HG02943 (cell line): ENCODE data around the gene MRTFA.
"Not testable (repeated sequence)": the region's sequence is repeated elsewhere in the genome, so short reads cannot be mapped to it uniquely, and the experiment has no call there.

ENCODE experiments used
- ATAC-seq: cut with Tn5 transposase; IDR thresholded peaks from one replicate; pipeline ENCODE4 v1.9.1; 2021; ENCODE audit warnings: mild to moderate bottlenecking, low read depth, moderate library complexity; ENCODE audit not compliant: unreplicated experiment

Gene MRTFA

DNA sequence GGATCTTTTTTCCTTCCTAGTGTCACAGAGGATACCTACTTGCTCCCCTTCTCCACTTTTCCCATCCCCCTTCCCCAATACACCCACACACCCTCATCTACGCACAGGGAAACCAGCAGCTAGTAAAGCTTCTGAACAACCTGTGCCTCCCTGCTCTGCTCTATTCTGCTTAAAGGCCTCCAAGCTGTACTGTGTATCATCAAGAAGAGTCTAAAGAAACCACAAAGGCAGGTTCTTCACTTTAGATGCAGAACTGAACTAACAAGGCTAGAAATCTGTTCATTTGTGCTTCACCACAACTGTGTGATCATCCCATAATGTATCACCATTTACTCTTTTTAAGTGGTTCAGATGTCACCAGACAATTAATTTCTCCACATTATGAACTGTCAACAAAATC, 133.6 kb downstream of the MRTFA start:
- no peak for ATAC-seq

DNA sequence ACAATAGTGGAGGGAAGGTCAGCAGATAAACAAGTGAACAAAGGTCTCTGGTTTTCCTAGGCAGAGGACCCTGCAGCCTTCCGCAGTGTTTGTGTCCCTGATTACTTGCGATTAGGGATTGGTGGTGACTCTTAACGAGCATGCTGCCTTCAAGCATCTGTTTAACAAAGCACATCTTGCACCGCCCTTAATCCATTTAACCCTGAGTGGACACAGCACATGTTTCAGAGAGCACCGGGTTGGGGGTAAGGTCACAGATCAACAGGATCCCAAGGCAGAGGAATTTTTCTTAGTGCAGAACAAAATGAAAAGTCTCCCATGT, 136.1 kb downstream of the MRTFA start:
- ATAC-seq: not testable (repeated sequence)

DNA sequence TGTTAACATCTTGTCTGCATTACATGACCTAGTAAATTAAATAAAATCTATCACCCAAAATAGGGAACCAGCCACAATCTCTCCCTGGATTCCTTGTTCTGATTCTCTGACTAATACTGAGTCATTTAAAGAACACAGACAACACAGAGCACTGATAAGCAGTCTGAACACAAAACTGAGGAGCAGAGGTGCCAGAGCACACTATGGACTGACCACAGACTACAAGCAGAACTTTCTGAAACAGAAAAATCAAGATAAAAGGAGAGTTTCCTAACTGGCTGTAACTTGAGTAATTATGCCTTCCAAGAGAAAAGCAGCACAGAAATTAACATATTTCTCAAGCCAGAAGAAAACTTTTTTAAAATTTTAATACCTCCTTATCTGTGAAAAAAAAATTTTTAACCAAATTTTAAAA, 137.3 kb downstream of the MRTFA start:
- no peak for ATAC-seq

DNA sequence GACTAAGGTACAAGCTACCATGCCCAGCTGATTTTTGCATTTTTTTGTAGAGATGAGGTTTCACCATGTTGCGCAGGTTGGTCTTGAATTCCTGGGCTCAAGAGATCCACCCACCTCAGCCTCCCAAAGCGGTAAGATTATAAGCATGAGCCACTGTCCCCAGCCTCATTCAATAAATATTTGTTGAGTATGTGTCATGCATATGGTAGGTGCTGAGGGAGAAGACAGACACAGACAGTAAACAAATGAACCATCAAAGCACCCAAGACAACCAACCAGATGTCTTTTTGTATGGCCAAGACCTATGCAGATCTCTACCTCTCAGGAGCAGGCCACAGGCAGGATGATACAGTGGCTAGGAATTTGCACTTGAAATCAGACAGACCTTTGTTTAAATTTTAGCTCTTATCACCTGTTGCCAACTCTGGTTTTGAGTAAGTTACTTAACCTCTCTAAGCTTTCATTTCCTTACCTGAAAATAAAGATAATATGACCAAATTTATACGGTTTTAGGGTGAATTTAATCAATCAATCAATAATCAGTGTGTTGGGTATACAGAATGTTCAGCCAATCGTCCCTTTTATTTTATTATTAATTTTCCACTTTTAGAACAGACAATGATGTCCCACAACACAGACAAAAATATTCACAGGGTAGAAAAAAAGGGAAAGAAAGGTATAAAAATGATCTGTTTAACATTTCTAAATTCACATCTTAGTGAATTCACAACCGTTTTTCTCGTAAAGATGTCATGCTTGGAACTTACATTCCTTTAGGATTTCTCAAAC, 137.9 kb downstream of the MRTFA start:
- ATAC-seq: no peak

DNA sequence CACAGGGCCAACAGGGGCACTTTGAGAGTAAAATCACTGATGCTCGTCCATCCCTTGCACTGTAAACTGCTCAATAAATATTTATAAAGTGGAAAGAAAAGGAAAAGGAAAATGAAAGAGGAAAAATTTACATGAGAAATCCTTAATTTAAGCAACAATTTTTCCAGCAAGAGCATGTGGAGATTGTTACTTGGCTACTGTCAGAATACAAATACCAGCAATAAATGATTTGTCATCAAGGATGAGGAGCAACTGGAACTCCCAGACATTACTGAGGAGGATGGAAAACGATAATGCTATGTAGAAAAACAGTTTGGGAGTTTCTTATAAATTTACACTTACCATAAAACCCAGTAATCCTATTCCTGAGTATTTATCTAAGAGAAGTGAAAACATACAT, 143.1 kb downstream of the MRTFA start:
- ATAC-seq: no peak

DNA sequence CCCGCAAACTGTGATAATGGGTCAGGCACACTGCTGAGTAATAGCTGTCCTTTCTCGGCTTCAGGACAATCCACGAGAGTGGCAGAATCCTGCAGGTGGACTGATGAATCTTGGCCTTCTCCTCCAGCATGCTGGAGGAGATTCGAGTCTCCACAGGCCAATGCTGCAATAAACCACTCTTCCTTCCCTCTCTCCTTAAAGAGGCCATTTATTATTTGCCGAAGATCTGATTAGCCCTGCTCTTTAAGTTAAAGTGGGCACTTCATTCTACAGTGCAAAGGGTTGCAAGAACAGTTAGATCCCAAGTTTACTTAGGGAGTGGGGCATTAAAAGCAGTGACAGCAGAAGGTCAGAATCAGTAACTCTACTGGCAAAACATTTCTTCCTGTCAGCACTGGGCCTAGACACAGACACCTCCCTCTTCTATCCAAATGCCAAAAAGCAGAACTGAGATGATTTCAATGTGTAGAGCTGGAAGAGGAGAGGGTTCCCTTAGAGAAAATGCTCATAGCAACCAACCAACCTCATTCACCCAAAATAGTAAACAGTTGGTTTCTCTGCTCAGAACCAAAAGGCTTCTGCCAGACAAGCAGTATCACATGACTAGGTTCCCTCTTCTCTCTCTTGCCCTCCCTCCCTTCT, 144.4 kb downstream of the MRTFA start:
- ATAC-seq: peak; percentile 87

DNA sequence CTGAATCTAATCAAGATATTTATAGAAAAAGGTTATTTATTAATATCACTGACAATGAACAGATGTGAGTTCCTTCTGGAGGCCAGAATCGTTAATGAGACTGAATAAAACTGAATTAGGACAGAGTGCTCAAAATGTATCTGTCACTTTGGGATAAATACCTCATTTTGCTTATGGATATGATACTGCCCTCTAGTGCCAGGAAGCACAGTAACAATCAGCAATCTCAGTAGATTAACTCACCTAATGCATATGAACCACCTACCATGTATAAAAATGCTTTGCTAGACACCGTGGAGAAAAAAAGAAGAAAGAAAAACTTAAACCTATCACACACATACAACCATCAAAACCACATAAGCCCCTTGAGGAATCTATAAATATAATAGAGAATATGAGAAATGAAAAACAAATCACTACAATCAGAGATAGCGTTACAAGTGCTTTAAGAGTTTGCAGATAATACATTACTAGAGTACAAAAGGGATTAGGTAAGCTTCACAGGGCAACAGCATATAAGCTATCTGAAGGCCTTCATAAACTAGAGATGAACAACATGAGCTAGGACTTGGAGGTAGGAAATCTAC, 148.8 kb downstream of the MRTFA start:
- ATAC-seq: no peak

DNA sequence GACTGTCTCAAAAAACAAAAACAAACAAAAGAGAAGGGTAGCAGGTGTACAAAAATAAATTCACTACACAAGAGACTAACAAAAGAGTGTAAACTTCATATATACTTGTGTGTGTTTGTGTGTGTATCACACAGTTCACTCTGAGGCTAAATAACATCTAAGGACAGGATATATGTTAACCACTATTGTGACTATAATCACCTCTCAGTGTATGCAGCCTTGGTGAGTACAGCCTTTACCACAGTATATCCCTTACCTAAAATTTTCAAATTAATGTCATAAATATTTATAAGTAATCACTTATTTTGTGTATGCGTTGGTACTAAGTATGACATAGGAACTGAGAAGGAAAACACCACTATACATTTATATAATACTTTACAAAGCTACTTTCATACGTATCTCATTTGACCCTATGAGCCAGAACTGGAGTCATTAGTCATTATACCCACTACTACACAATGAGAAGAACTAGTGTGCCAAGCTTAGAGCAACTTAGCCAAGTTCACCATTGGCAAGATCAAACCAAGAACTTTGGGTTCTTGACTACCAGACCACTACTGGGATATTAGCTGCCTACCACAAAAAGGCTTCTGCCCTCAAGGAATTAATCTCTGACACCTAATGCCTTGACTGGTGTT, 149.4 kb downstream of the MRTFA start:
- ATAC-seq: no peak

DNA sequence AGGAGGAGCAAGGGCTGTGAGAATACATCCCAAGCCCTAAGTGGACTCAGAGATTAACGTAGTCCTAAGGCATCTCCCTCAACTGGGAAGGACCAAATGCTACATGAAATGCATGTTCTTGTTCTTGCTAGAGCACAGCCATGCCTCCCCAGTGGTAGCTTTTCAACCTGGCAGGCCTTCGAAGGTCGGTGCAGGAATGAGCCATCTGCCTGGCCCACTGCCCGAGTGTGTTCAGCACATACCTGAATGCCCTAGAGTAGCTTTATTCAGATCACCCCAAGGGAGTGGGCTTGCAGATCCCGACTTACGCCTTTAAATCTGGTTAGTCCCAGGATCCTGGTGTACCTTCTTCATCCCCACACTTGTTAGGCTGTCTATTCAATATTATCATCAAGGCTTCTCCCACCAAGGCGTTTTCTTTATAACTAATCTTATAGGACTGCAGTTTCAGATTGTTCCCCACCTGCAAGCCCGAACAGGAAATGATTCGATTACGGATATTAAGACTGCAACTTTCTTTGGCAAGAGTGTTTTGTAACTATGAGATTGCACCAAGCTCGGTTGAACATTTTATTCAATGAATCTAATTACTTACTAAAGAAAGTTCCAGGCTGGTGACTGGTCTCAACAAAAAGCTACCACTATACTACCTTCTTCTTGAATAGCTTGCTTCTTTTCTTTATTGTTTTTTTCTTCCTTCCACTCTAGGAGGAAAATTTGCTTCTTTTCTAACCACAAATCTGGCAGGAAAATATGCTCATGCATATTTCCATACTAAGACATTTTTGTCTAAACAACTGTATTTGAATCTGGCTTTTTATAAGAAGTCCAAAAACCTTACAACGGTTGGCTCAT, 150.5 kb downstream of the MRTFA start:
- ATAC-seq: no peak

DNA sequence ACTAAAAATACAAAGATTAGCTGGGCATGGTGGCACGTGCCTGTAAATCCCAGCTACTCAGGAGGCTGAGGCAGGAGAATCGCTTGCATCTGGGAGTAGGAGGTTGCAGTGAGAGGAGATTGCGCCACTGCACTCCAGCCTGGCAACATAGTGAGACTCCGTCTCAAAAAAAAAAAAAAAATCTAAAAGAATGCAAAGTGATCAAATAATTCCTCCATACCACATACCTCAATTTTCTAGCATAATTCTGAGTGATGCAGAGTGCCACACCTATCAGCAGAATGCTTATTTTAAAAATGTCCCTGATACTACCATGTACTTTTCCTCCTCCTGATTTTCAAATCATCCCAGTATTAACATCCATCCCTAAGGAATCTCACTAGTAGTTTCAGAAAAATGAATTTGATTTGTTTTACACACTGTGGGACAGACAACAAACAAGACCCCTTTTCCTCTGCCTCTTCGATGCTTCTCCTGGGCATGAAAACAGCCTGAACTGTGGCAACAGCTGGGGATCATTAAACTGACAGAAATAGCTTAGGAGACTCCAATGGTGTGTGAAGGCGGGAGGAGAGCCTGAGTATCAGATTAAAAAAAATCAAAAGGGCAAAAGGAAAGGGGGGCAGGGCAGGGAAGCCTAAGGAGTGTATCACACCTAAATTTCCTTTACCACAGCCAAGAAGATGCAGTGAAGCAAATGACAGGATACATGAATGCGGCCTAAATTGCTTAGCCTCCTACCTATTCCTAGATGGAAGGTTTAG, 151.4 kb downstream of the MRTFA start:
- no peak for ATAC-seq

DNA sequence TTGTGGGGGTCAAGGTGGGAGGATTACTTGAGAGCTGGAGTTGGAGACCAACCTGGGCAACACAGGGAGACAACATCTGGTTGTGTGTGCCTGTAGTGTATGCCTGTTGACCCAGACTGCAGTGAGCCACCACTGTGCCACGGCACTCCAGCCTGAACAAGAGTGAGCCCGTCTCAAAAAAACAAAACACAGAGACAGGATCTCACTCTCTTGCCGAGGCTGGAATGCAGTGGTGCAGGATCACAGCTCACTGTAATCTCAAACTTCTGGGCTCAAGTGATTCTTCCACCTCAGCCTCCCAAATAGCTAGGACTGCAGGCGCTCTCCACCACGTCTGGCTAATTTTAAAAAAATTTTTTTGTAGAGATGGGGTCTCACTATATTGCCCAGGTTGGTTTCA, 153.6 kb downstream of the MRTFA start:
- ATAC-seq: no peak

DNA sequence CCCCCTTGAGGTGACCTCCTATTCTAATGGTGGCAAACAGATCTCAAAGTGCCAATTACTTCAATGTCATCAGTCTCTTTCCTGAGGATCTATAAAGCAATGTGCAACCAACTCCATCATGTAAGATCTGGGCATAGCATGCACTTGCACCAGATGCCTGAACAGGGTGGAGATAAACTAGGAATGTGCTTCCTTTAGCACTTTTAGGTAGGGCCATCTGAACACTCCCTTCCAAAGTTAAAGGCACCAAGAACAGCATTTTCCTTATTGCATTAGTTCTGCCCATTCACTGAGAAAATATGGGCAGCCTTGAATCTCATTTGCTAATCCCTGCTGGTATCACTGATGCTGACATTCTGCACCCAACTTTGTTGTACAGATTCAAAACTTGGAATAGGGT, 154.1 kb downstream of the MRTFA start:
- ATAC-seq: no peak

DNA sequence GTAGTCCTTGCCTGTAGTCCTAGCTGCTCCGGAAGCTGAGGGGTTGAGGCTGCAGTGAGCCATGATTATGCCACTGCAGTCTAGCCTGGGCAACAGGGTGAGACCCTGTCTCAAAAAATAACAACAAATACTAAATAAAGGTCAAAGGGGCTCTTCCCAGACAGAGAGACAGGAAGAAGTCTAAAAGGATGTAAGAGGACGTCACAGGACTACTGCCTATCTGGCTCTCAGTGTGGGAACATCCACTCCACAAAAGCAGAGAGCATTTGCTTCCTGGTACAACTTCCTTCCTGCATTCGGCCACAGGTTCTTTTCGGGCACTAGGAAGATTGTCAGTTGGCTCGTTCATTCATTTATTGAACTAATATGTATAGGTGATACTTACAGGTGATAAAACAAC, 155.5 kb downstream of the MRTFA start:
- no peak for ATAC-seq

DNA sequence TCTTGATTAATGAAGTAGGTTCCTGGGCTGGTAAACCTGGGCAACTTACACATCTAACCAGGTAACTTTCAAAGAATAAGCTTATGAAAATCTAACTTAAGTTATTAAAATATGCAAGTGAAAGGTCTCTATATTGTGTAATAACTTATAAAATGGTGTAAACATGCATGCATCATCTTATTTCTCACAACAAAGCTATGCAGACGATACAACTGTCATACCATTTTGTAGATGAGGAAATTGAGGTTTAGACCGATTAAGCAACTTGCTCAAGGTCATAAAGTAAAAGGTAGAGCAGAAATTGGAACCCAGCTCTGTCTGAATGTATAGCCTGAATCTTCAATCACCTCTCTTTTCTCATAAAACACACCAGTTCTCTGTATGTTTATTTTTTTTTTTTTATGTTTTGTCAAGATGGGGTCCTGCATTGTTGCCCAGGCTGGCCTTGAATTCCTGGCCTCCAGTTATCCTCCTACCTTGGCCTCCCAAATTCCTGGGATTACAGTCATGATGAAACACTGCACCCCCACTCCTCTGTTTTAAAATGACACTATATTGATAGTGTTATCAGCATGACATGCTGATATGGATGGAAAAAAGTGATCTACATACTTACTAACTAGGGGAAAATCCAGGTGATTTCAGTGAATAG, 156.5 kb downstream of the MRTFA start:
- ATAC-seq: no peak

DNA sequence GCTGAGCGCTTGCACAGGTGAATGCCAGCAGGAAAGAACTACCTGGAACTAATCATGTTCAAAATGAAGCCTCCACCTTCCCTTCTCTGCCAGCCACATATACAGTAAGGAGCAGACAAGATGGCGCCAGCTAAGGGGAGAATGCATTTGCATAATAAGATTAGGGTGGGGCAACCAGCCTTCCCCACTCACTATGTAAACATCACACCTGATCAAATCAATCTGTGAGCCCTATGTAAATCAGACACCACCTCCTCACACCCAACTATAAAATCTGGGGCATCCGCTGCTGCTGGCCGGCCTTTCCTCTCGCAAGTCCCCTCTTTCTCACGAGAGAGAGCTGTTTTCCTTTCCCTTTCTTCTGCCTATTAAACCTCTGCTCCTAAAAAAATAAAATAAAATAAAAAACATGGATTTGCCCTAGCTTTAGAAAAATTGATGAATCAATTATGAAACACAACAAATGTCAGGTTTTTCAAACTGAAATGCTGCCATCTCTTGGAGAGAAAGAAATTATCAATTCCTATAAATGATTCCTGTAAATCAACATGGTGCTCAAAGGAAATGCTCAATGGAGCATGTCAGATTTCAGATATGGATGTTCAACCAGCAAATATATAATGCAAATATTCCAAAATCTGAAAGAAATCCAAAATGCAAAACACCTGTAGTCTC, 157.3 kb downstream of the MRTFA start:
- no peak for ATAC-seq

DNA sequence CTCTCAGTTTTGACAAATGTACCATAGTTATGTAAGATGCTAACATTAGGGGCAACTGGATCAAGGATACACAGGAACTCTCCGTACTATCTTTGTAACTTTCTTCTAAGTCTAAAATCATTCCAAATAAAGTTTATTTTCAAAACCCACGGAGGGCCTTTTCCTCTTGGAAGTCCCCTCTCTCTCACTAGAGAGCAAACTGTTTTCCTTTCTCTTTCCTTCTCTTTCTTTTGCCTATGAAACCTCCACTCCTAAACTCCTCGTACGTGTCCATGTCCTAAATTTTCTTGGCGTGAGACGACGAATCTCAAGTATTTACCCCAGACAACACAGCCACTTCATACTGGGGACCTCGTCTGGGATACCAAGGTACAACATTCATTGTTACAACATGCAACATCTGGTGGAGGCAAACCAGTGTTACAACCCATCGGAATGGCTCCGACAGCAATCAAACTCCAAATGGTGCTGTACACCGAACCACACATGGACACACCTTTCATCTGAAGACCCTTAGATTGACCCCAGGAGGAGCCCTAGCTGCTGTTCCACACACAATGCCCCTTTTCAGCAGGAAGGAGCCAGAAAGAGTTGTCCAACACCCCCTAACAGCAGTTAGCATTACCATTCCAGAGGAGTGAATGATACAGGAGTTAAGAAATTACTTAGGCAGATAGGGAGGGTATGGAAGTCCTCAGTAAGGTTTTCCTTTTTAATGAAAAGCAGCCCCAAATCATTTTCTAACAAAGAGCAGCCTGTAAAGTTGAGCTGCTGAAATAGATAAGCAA, 158.0 kb downstream of the MRTFA start:
- no peak for ATAC-seq

DNA sequence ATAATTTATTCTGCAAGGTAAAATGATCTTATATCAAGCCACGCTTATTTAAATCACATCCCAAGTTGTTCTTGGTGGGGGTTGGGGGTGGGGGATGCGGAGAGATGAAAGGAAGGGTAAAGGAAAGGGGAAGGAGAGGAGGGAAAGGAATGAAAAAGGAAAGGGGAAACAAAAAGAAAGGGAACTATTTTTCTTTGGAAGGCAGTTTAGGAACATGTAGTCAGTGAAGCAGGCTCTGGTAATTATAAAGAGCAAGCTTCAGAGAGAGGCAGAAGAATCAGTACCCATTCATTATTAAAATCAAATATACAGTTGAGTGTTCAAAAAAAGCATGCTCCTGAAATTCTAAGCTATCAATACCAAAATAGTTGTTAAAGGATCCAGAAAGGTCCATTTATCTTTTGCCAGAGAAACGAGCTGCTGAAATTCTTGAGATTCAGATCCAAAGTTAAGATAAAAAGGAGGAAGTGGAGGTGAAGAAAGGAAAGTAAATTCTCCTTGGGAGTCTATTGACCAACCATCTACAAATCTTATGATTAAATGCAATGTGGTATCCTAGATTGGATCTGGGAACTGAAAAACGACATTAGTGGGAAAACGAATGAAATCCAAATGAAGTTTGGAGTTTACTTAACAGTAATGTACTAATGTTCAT, 158.7 kb downstream of the MRTFA start:
- ATAC-seq: no peak

DNA sequence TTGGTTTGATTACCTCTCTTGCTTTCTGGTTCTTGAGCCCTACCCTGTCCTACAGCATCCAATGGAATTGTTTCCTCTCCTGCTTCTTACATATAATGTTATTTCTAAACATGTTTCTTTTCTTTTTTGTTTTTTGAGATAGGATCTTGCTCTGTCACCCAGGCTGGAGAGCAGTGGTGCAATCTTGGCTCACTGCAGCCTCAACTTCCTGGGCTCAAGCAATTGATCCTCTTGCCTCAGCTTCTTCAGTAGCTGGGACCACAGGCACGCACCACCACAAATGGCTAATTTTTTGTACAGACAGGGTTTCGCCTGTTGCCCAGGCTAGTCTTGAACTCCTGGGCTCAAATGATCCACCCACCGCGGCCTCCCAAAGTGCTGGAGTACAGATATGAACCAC, 160.2 kb downstream of the MRTFA start:
- no peak for ATAC-seq
